IPS-18a (cell line): ENCODE measurements around the gene NFE2L2.
A peak's percentile ranks its signal among the peaks of the same experiment; 100 is the strongest.
"Not testable (repeated sequence)": the region's sequence is repeated elsewhere in the genome, so short reads cannot be mapped to it uniquely, and the experiment has no call there.

ENCODE experiments used
- H3K27ac ChIP-seq: one replicate; pipeline ENCODE4 v1.5.1; 2013; ENCODE audit warnings: low read length
- H3K27me3 ChIP-seq: one replicate; pipeline ENCODE4 v1.6.1; 2013; ENCODE audit warnings: mild to moderate bottlenecking, low read length; ENCODE audit not compliant: control insufficient read depth, insufficient read depth
- H3K36me3 ChIP-seq: one replicate; pipeline ENCODE4 v1.6.1; 2013; ENCODE audit warnings: low read depth, low read length; ENCODE audit not compliant: control insufficient read depth
- H3K4me1 ChIP-seq: one replicate; pipeline ENCODE4 v1.6.1; 2013; ENCODE audit warnings: low read depth, low read length; ENCODE audit not compliant: control insufficient read depth
- H3K4me3 ChIP-seq: one replicate; pipeline ENCODE4 v1.5.1; 2013; ENCODE audit warnings: low read length
- H3K9ac ChIP-seq: one replicate; pipeline ENCODE4 v1.6.1; 2013; ENCODE audit warnings: mild to moderate bottlenecking, low read length, moderate library complexity
- H3K9me3 ChIP-seq: one replicate; pipeline ENCODE4 v1.6.1; 2013; ENCODE audit warnings: low read depth, low read length; ENCODE audit not compliant: control insufficient read depth

NFE2L2 gene

GRCh38 chr2:177275040-177275742 lies 10.7 kb upstream of the NFE2L2 start:
- Histone ChIP-seq H3K4me3 (no peak overlapping the region), H3K27ac (no peak overlapping the region), H3K9me3 (no peaks in the 10 kb centered on the region), H3K36me3 (no peaks in the 10 kb centered on the region), H3K27me3 (no peaks in the 10 kb centered on the region), H3K9ac (no peak overlapping the region), H3K4me1 (peaks cover 7% of the 10 kb centered on the region)

- no peaks in the 10 kb centered on the region for H3K27me3 ChIP-seq
- H3K36me3 ChIP-seq, result no peaks in the 10 kb centered on the region
- no peaks in the 10 kb centered on the region for H3K9me3 ChIP-seq
- peaks cover 7% of the 10 kb centered on the region for H3K4me1 ChIP-seq
- no peak overlapping the region for H3K9ac ChIP-seq
- no peak overlapping the region for H3K27ac ChIP-seq
- H3K4me3 ChIP-seq, result no peak overlapping the region
These were observed 8.9 kb upstream of the NFE2L2 start for GRCh38 chr2:177273408-177273807.

GRCh38 chr2:177272765-177273164 lies 8.2 kb upstream of the NFE2L2 start:
- H3K36me3 ChIP-seq, result no peaks in the 10 kb centered on the region
- no peaks in the 10 kb centered on the region for H3K27me3 ChIP-seq
- peaks cover 7% of the 10 kb centered on the region for H3K4me1 ChIP-seq
- H3K9me3 ChIP-seq, result no peaks in the 10 kb centered on the region
- H3K4me3 ChIP-seq, result no peak overlapping the region
- no peak overlapping the region for H3K9ac ChIP-seq
- H3K27ac ChIP-seq, result no peak overlapping the region

GRCh38 chr2:177271981-177272666 lies 7.6 kb upstream of the NFE2L2 start:
- H3K27ac ChIP-seq, result no peak overlapping the region

GRCh38 chr2:177270531-177270930 lies 6.0 kb upstream of the NFE2L2 start:
- peaks cover 14% of the 10 kb centered on the region for H3K4me1 ChIP-seq
- no peaks in the 10 kb centered on the region for H3K27me3 ChIP-seq
- H3K27ac ChIP-seq, result no peak overlapping the region
- H3K36me3 ChIP-seq, result no peaks in the 10 kb centered on the region
- no peaks in the 10 kb centered on the region for H3K9me3 ChIP-seq
- no peak overlapping the region for H3K9ac ChIP-seq
- no peak overlapping the region for H3K4me3 ChIP-seq

More at GRCh38 chr2:177271981-177272666, 7.6 kb upstream of the NFE2L2 start:
- H3K9me3 ChIP-seq, result no peaks in the 10 kb centered on the region
- H3K9ac ChIP-seq, result no peak overlapping the region
- no peaks in the 10 kb centered on the region for H3K27me3 ChIP-seq
- peaks cover 7% of the 10 kb centered on the region for H3K4me1 ChIP-seq
- H3K4me3 ChIP-seq, result no peak overlapping the region
- no peaks in the 10 kb centered on the region for H3K36me3 ChIP-seq

- H3K9ac ChIP-seq, result no peak overlapping the region
- no peak overlapping the region for H3K27ac ChIP-seq
- H3K4me3 ChIP-seq, result no peak overlapping the region
- H3K36me3 ChIP-seq, result no peaks in the 10 kb centered on the region
- H3K4me1 ChIP-seq, result peaks cover 14% of the 10 kb centered on the region
- no peaks in the 10 kb centered on the region for H3K27me3 ChIP-seq
- no peaks in the 10 kb centered on the region for H3K9me3 ChIP-seq
These were observed 4.4 kb upstream of the NFE2L2 start for GRCh38 chr2:177268901-177269300.

GRCh38 chr2:177268187-177268871 lies 3.8 kb upstream of the NFE2L2 start:
- Histone ChIP-seq H3K9me3 (no peaks in the 10 kb centered on the region), H3K9ac (no peak overlapping the region), H3K4me1 (peaks cover 14% of the 10 kb centered on the region), H3K27me3 (no peaks in the 10 kb centered on the region), H3K4me3 (no peak overlapping the region), H3K27ac (no peak overlapping the region), H3K36me3 (no peaks in the 10 kb centered on the region)

GRCh38 chr2:177266955-177267354 lies 2.4 kb upstream of the NFE2L2 start:
- not testable (repeated sequence) for H3K36me3 ChIP-seq, H3K27ac ChIP-seq, H3K9me3 ChIP-seq, H3K4me3 ChIP-seq, H3K9ac ChIP-seq, H3K27me3 ChIP-seq
- H3K4me1 ChIP-seq, result peaks cover 14% of the 10 kb centered on the region

- Histone ChIP-seq H3K4me1 (peaks cover 17% of the 10 kb centered on the region), H3K4me3 (peak overlapping the region; percentile 89), H3K9me3 (no peaks in the 10 kb centered on the region), H3K36me3 (no peaks in the 10 kb centered on the region), H3K27ac (no peak overlapping the region), H3K9ac (peak overlapping the region; percentile 95), H3K27me3 (no peaks in the 10 kb centered on the region)
These were observed 1.6 kb upstream of the NFE2L2 start for GRCh38 chr2:177265824-177266817.

- Histone ChIP-seq H3K9ac (peak overlapping the region; percentile 95), H3K4me3 (peak overlapping the region; percentile 89), H3K36me3 (no peaks in the 10 kb centered on the region), H3K27ac (no peak overlapping the region), H3K4me1 (peaks cover 17% of the 10 kb centered on the region), H3K9me3 (no peaks in the 10 kb centered on the region), H3K27me3 (no peaks in the 10 kb centered on the region)
These were observed 276 bp downstream of the NFE2L2 start for GRCh38 chr2:177264209-177264692.
